Amygdala (tissue), 56 donors: ENCODE data around the gene PITPNM2.

Source experiments
- DNase-seq, 56 donors: peaks; one replicate each; lab custom pipeline; 2025; lab: John Stamatoyannopoulos, UW

PITPNM2 gene

DNA sequence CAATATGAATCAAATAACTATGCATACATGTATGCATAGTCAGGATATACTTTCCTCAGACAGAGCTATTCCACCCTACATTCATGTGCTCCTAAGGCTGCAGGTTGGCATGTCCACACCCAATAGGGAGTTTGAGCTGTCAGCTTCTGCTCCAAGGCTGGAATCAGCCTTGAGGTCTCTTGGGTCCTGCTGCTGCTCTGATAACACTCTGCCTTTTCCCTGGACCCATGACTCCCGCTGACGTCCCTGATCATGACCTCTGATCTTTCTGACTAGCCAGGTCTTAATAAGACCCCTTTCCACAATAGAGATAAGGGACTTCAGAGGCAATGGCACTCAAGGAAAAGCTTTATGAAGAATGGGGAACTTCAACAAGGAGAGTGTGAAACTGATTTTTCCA is 5.7 kb downstream of the PITPNM2 start:
- no peak for DNase-seq

- DNase-seq = no peak
Observed at GRCh38 chr12:123143736-123144461, 7.0 kb downstream of the PITPNM2 start.

GRCh38 chr12:123142921-123143735 is 7.8 kb downstream of the PITPNM2 start:
- DNase-seq = no peak

DNA sequence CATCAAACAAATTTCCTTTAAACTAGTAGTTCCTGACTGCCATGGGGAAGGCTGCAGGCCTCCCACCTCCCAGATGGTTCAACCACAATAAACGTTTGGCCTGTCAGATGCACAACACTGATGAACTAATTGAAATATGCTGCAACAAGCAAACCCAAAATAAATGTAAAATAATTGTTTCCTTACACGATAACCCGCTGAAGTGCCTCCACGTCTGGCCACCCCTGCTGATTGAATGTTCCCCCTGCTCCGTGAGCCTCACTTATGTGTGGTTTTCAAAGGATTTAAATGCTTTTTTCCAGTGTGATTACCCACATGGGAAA is 8.4 kb downstream of the PITPNM2 start:
- no peak for DNase-seq

DNA sequence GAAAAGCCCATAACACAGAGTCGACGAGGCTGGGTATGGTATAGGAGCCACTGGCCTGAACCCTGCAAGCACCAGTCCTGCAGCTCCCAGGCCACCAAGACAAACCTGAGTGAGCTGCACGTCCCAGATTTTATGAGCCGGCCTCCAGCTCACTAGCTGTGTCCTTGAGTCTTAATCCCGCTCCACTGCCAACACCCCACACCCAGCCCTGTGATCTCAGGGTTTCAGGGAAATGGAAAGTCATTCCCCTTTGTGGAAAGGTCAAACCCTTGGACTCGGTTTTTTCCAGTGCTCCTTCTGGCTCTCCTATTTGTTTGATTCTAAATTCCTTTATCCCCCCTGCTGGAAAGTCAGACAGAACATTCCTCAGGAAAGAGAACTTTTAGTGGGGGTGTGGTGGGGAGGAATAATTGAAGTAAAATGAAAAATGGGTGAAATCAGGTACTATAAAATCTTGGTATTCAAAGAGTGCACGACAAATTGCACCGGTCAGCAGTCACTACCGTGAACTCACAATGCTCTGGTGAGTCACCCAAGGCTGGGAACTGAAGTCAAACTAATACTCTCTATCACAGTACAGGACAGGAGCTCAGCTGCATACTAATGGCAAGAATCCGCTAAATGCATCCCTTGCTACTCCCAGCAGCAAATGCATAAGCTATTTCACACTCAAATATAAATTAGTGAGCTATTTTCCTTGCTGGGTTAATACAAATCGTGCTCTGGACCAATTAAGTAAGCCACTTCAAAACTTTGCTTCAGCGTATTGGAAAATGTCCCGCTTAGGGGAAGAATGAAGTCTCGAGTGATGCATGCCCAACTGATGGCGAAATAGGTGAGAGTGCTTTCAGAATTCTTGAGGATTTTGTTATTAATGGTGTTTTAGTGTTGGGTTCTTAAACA is 9.0 kb downstream of the PITPNM2 start:
- peak in 3 of 56 donors; percentile 21 to 28 (median 23) for DNase-seq

- no peak for DNase-seq
Observed at GRCh38 chr12:123140676-123141614, 9.9 kb downstream of the PITPNM2 start.

GRCh38 chr12:123139926-123140675 is 10.8 kb downstream of the PITPNM2 start:
- DNase-seq = no peak

DNA sequence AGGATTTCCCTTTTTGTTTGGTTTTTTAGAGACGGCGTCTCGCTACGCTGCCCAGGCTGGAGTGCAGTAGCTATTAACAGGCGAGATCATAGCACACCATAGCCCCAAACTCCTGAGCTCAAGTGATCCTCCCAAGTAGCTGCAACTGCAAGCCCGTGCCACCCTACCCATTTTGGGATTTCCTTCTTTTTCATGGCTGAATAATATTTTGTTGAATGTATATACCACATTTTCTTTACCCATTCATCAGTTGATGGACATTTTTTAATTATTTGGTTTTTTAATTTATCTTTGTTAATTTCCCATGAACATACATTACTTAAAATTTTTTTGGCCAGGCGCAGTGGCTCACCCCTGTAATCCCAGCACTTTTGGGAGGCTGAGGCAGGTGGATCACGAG is 15.2 kb downstream of the PITPNM2 start:
- no peak for DNase-seq

DNA sequence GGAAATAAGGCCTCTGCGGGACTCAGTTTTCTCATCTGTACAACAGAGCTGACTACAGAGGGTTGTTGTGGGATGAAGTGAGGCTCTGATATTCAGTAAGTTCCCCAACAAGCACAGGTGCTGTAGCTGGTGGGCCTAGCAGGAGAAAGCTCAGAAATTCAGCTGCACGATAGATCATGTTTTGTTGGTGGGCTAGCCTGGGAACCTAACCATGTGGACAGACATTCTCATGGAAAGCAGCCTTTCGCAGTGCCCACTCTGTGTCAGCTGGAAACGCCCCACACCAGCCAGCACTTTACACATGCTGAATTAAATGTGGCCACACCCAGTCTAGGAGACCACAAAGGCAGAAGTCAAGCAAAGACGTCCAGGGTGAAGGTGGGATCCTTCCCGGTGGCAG is 16.1 kb downstream of the PITPNM2 start:
- DNase-seq = no peak

DNA sequence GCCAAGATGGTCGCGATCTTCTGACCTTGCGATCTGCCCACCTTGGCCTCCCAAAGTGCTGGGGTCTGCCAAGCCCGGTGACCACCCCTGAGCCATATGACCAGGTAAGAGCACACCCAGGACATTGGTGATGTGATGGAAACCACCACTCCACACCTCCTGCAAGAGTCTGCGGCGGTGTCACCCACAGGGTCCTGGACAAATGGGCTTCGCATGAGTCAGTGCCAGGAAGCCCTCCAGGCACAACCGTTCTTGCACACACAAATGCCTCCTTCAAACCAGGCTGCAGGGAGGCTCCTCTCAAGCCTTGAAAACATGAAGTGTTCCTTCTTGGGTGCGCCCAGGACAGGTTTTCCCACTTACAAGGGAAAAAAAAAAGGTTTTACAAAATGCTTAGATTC is 16.6 kb downstream of the PITPNM2 start:
- no peak for DNase-seq

GRCh38 chr12:123133701-123134100 is 17.2 kb downstream of the PITPNM2 start:
- no peak for DNase-seq

GRCh38 chr12:123132951-123133619 is 17.8 kb downstream of the PITPNM2 start:
- DNase-seq = no peak

DNA sequence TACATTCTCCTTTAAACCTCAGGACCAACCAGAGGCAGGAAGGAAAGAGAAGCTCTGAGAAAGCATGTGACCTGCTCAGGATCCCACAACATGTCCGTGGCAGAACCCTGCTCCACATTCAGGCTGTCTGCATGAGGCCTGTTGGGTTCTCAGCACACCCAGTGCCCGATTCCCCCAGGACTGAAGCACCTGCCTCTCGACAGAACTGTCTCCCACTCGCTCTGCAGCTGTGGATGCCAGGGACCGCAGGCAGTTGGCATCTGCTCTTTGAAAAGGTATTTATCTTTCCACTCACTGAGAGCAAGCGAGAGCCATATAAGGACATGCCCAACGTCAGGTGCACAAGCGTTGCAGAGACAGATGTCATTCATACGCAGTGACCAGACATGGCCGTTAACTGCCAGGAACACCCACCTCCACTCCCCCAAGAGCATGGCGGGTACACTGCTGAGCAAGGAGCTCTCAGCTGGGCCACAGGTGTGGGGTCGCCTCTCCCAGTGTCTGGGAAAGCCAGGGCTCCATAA is 18.9 kb downstream of the PITPNM2 start:
- DNase-seq = no peak

DNA sequence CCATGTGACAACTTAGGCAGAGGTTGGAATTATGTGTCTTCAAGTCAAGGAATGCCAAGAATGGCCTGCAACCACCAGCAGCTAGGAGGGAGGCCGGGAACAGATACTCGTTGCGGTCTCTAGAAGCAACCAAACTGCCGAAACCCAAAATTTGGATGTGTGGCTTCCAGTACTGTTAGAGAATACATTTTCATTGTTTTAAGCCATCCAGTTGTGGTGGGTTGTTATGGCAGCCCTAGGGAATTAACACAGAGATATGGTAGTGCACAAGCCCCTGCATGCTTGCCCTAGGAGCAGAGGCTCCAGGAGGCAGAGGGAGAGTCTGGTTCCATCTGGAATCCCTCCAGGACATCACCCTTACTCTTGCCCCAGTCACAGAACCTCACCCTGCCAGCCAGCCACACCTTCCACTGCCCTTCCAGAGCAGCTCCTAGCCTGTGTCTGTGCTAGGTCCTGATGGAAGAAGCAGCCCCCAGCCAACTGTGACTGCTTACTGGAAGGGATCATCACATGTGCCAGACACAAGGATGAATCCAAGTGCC is 19.5 kb downstream of the PITPNM2 start:
- no peak for DNase-seq

DNA sequence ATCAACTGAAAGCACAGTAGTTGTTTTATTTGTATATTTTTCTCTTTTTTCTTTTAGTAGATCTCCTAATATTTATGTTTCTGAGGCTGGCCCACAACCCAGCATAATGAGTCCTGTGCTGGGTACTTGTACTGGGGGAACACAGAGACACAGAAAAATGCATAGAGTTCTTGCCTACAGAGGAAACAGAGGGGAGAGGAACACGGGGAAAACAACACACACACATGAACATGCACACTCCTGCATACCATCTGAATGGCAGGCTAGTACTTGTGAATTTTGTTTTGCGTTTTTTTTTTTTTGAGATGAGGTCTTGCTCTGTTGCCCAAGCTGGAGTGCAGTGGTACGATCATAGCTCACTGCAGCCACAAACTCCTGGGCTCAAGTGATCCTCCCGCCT is 21.3 kb downstream of the PITPNM2 start:
- DNase-seq = no peak

- DNase-seq = no peak
Observed at GRCh38 chr12:123127182-123127495, 23.8 kb downstream of the PITPNM2 start.

- peak in 2 of 56 donors; percentile 22 to 24 for DNase-seq
Observed at GRCh38 chr12:123126294-123127181, 24.4 kb downstream of the PITPNM2 start.
